Liver (tissue), 3 donors: ENCODE results near the gene RASGRP2.

Experiments
- EGR1 ChIP-seq, 2 donors: IDR thresholded peaks; 2 replicates each; pipeline ENCODE4 v1.6.1; 2016 to 2018; ENCODE audit warnings: antibody characterized with exemption in 2 of 2, low read depth in 2 of 2
- FOXA1 ChIP-seq: IDR thresholded peaks from 2 replicates; pipeline ENCODE4 v1.6.1; 2016; ENCODE audit warnings: antibody characterized with exemption
- GABPA ChIP-seq, 2 donors: IDR thresholded peaks in 1 of 2; conservative IDR thresholded peaks in 1 of 2; 2 replicates each; pipeline ENCODE4 v1.6.1; 2016; ENCODE audit warnings: antibody characterized with exemption in 2 of 2, mild to moderate bottlenecking in 1 of 2, moderate library complexity in 1 of 2
- RAD21 ChIP-seq, 2 donors: IDR thresholded peaks; 2 replicates each; pipeline ENCODE4 v1.6.1; 2016; ENCODE audit warnings: antibody characterized with exemption in 2 of 2, mild to moderate bottlenecking in 2 of 2
- RXRA ChIP-seq, 2 donors: IDR thresholded peaks; 2 replicates each; pipeline ENCODE4 v1.6.1; 2017 to 2018; ENCODE audit warnings: antibody characterized with exemption in 2 of 2, mild to moderate bottlenecking in 1 of 2
- TAF1 ChIP-seq: conservative IDR thresholded peaks from 2 replicates; pipeline ENCODE4 v1.6.1; 2016; ENCODE audit warnings: antibody characterized with exemption, mild to moderate bottlenecking
- YY1 ChIP-seq: IDR thresholded peaks from 2 replicates; pipeline ENCODE4 v1.6.1; 2016; ENCODE audit warnings: antibody characterized with exemption, mild to moderate bottlenecking
- TF ChIP-seq, protein P1 (sequence below): fragments of 150-350 bp; IDR thresholded peaks from 2 replicates; pipeline ENCODE4 v1.5.1; 2017; ENCODE audit warnings: improper control_type of control experiment, low read depth, low read length; ENCODE audit not compliant: missing input control
- TF ChIP-seq, protein P2 (sequence below): IDR thresholded peaks from 2 replicates; pipeline ENCODE4 v1.6.1; 2016; ENCODE audit warnings: antibody characterized with exemption
- TF ChIP-seq, protein P3 (sequence below): IDR thresholded peaks from 2 replicates; pipeline ENCODE4 v1.6.1; 2016; ENCODE audit warnings: antibody characterized with exemption
- TF ChIP-seq, protein P4 (sequence below): IDR thresholded peaks from 2 replicates; pipeline ENCODE4 v1.6.1; 2016; ENCODE audit warnings: antibody characterized with exemption, mild to moderate bottlenecking
- TF ChIP-seq, protein P5 (sequence below): IDR thresholded peaks from 2 replicates; pipeline ENCODE4 v1.6.1; 2016; ENCODE audit warnings: antibody characterized with exemption
- donor health status: healthy.
- donor health status: healthy.

DNA sequence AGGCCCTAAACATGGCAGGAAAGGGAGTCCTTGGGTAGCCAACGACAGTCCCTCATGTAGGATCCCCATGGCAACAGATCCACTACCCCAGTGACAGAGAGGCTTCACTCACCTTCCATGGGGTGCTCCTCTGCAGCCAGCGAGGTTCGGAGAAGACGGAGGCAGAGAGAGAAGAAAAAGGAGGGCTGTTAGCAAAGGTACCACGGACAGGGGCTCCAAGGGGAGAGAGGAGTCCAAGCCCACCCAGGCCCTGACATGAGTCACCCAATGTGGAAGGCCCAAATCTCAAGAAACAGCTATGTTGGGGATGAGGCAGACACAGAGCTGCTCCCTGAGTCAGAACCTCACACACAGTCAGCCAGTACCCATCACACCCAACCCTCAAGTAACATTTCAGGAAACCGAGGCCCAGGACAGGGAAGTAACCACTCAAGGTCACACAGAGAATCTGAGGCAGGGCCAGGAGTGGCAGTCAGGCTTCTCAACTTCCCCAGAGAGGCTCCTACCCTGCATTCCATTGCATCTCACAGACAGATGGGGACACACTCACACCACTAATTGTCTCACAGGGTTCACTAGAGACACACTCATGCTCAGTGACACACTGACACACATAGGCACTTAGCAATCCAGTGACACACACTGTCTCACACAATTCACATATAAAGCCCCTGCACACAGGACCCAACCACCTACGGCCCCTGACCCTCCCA, 46.1 kb downstream of the RASGRP2 start:
- no peak for TF ChIP-seq YY1
- TF ChIP-seq, protein P1, sequence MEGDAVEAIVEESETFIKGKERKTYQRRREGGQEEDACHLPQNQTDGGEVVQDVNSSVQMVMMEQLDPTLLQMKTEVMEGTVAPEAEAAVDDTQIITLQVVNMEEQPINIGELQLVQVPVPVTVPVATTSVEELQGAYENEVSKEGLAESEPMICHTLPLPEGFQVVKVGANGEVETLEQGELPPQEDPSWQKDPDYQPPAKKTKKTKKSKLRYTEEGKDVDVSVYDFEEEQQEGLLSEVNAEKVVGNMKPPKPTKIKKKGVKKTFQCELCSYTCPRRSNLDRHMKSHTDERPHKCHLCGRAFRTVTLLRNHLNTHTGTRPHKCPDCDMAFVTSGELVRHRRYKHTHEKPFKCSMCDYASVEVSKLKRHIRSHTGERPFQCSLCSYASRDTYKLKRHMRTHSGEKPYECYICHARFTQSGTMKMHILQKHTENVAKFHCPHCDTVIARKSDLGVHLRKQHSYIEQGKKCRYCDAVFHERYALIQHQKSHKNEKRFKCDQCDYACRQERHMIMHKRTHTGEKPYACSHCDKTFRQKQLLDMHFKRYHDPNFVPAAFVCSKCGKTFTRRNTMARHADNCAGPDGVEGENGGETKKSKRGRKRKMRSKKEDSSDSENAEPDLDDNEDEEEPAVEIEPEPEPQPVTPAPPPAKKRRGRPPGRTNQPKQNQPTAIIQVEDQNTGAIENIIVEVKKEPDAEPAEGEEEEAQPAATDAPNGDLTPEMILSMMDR = no peak
- TF ChIP-seq, protein P2, sequence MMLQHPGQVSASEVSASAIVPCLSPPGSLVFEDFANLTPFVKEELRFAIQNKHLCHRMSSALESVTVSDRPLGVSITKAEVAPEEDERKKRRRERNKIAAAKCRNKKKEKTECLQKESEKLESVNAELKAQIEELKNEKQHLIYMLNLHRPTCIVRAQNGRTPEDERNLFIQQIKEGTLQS = no peak
- TF ChIP-seq RXRA (IDR thresholded peaks at IDR 0.05) = no peak
- no peak for TF ChIP-seq RAD21 (IDR thresholded peaks at IDR 0.05)
- TF ChIP-seq FOXA1 = no peak
- TF ChIP-seq, protein P3, sequence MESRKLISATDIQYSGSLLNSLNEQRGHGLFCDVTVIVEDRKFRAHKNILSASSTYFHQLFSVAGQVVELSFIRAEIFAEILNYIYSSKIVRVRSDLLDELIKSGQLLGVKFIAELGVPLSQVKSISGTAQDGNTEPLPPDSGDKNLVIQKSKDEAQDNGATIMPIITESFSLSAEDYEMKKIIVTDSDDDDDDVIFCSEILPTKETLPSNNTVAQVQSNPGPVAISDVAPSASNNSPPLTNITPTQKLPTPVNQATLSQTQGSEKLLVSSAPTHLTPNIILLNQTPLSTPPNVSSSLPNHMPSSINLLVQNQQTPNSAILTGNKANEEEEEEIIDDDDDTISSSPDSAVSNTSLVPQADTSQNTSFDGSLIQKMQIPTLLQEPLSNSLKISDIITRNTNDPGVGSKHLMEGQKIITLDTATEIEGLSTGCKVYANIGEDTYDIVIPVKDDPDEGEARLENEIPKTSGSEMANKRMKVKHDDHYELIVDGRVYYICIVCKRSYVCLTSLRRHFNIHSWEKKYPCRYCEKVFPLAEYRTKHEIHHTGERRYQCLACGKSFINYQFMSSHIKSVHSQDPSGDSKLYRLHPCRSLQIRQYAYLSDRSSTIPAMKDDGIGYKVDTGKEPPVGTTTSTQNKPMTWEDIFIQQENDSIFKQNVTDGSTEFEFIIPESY = no peak
- TF ChIP-seq, protein P4, sequence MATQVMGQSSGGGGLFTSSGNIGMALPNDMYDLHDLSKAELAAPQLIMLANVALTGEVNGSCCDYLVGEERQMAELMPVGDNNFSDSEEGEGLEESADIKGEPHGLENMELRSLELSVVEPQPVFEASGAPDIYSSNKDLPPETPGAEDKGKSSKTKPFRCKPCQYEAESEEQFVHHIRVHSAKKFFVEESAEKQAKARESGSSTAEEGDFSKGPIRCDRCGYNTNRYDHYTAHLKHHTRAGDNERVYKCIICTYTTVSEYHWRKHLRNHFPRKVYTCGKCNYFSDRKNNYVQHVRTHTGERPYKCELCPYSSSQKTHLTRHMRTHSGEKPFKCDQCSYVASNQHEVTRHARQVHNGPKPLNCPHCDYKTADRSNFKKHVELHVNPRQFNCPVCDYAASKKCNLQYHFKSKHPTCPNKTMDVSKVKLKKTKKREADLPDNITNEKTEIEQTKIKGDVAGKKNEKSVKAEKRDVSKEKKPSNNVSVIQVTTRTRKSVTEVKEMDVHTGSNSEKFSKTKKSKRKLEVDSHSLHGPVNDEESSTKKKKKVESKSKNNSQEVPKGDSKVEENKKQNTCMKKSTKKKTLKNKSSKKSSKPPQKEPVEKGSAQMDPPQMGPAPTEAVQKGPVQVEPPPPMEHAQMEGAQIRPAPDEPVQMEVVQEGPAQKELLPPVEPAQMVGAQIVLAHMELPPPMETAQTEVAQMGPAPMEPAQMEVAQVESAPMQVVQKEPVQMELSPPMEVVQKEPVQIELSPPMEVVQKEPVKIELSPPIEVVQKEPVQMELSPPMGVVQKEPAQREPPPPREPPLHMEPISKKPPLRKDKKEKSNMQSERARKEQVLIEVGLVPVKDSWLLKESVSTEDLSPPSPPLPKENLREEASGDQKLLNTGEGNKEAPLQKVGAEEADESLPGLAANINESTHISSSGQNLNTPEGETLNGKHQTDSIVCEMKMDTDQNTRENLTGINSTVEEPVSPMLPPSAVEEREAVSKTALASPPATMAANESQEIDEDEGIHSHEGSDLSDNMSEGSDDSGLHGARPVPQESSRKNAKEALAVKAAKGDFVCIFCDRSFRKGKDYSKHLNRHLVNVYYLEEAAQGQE = no peak
- TF ChIP-seq EGR1 (IDR thresholded peaks at IDR 0.05; ENCODE audit: low read depth in 2 of 2) = no peak
- TF ChIP-seq, protein P5, sequence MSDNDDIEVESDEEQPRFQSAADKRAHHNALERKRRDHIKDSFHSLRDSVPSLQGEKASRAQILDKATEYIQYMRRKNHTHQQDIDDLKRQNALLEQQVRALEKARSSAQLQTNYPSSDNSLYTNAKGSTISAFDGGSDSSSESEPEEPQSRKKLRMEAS = no peak
- no peak for TF ChIP-seq GABPA (IDR thresholded peaks at IDR 0.05 in 1 of 2, conservative IDR thresholded peaks at IDR 0.05 in 1 of 2)
- TF ChIP-seq TAF1 = no peak
